ENCODE results near the gene TDRD12. TPM values are rescaled to one million over a fixed set of nuclear protein-coding genes. Genes with fewer than 3 reads are reported as not detected.

The TDRD12 gene
- total RNA-seq, 4 donors from 2014 or later = under 0.01 to 0.30 (median 0.21) TPM; not detected in 1

DNA sequence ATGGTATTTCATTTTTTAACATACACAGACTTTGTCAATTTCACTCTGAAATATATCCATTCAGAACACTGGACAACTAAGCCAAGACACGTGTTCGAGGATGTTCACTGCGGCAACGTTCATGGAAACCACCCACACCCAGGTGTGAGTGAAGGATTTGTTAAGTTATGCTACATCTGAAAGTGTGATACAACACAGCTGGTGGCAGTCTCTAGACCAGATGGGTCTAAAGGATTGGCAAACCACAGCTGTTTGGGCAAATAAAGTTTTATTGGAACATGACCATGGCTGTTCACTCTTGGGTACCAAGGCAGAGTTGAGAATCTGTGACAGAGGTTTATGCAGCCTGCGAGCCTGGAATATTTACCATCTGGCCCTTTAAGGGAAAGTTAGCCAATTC lies 138.0 kb downstream of the TDRD12 start:
- DNase-seq (ENCODE audit: low spot score in 2 of 2) = no peak
- WGBS, 2 donors = 90 to 93% methylated on average over 5 of the region's 5 CpGs
- Histone ChIP-seq H3K27me3 (no peaks in the 10 kb centered on the region), H3K27ac (no peak overlapping the region), H3K4me1 (no peaks in the 10 kb centered on the region), H3K36me3 (peaks cover 0 to 53% (median 0%) of the 10 kb centered on the region in 3 donors), H3K9me3 (no peaks in the 10 kb centered on the region), H3K4me3 (no peak overlapping the region)
- TF ChIP-seq EP300 (IDR thresholded peaks at IDR 0.05) (no peak), POLR2A (IDR thresholded peaks at IDR 0.05) (no peak)
- TF ChIP-seq, protein P1, sequence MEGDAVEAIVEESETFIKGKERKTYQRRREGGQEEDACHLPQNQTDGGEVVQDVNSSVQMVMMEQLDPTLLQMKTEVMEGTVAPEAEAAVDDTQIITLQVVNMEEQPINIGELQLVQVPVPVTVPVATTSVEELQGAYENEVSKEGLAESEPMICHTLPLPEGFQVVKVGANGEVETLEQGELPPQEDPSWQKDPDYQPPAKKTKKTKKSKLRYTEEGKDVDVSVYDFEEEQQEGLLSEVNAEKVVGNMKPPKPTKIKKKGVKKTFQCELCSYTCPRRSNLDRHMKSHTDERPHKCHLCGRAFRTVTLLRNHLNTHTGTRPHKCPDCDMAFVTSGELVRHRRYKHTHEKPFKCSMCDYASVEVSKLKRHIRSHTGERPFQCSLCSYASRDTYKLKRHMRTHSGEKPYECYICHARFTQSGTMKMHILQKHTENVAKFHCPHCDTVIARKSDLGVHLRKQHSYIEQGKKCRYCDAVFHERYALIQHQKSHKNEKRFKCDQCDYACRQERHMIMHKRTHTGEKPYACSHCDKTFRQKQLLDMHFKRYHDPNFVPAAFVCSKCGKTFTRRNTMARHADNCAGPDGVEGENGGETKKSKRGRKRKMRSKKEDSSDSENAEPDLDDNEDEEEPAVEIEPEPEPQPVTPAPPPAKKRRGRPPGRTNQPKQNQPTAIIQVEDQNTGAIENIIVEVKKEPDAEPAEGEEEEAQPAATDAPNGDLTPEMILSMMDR (IDR thresholded peaks at IDR 0.05) = no peak

DNA sequence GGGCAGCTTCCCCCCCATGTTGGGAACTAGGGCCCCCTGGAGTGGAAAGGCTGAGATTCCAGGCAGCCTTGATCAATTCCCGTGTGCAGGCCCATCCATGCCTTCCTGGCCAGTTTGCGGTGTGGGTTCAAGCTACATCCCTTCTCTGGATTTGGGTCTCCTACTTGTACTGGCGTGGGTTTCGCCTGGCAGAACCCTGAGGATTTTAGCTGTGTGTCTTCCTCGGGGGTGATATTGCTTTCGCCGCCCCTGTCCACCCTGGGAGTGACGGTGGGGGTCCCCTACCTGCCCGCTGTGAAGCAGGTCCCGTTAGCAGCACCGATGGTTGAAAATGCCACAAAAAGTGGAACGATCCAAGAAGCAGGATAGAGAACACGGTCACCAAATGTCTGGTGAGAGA lies 138.6 kb downstream of the TDRD12 start:
- Histone ChIP-seq H3K36me3 (peaks cover 0 to 59% (median 0%) of the 10 kb centered on the region in 3 donors), H3K4me3 (no peak overlapping the region), H3K27ac (no peak overlapping the region), H3K9me3 (no peaks in the 10 kb centered on the region), H3K27me3 (no peaks in the 10 kb centered on the region), H3K4me1 (no peaks in the 10 kb centered on the region)
- TF ChIP-seq EP300 (IDR thresholded peaks at IDR 0.05) (no peak), POLR2A (IDR thresholded peaks at IDR 0.05) (no peak)
- TF ChIP-seq, protein P1 (IDR thresholded peaks at IDR 0.05) = no peak
- DNase-seq (ENCODE audit: low spot score in 2 of 2) = no peak
- 87 to 89% methylated on average over 13 of the region's 13 CpGs for WGBS, 2 donors

DNA sequence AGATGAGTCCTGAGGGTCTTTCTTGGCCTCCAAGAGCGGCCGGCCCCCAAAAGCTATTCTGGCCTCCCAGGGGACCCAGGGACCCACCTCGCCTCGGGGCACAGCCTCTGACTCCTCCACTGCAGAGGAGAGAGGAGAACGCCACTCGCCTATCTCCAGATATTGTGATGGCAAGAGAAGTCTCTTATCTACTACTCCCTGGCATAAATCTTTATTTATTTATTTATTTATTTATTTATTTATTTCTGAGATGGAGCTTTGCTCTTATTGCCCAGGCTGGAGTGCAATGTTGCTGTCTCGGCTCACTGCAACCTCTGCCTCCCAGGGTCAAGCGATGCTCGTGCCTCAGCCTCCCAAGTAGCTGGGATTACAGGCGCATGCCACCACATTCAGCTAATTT lies 139.0 kb downstream of the TDRD12 start:
- peaks cover 0 to 63% (median 0%) of the 10 kb centered on the region in 3 donors for H3K36me3 ChIP-seq
- H3K9me3 ChIP-seq = no peaks in the 10 kb centered on the region
- 85 to 95% methylated on average over 10 of the region's 10 CpGs for WGBS, 2 donors
- no peaks in the 10 kb centered on the region for H3K4me1 ChIP-seq
- no peak overlapping the region for H3K27ac ChIP-seq
- no peak overlapping the region for H3K4me3 ChIP-seq
- no peak for TF ChIP-seq POLR2A (IDR thresholded peaks at IDR 0.05)
- TF ChIP-seq, protein P1 (IDR thresholded peaks at IDR 0.05) = no peak
- DNase-seq (ENCODE audit: low spot score in 2 of 2) = no peak
- no peaks in the 10 kb centered on the region for H3K27me3 ChIP-seq

DNA sequence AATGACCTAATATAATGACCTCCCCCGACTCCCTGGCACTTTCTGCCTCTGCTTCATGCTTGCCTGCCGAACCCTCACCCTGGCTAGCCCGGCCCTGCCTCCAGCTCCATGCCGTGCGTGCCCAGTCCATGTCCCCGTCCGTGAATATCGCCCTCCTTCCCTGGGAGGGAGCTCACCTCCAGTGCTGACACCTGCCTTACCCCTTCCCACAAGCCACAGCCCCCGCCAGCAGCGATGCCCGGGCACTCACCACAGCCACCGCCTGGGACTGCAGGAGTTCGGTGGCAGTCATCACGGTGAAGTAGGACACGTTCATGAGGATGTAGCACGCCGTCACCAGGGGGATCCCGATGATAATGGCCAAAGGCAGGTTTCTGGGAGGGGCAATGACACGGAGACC lies 140.0 kb downstream of the TDRD12 start:
- Histone ChIP-seq H3K36me3 (peaks cover 0 to 70% (median 0%) of the 10 kb centered on the region in 3 donors), H3K9me3 (no peaks in the 10 kb centered on the region), H3K4me1 (no peaks in the 10 kb centered on the region), H3K4me3 (no peak overlapping the region), H3K27me3 (no peaks in the 10 kb centered on the region), H3K27ac (no peak overlapping the region)
- no peak for DNase-seq (ENCODE audit: low spot score in 2 of 2)
- TF ChIP-seq, protein P1 (IDR thresholded peaks at IDR 0.05) = no peak
- TF ChIP-seq EP300 (IDR thresholded peaks at IDR 0.05) = no peak
- TF ChIP-seq POLR2A (IDR thresholded peaks at IDR 0.05) = no peak
- WGBS, 2 donors = 94 to 95% methylated on average over 19 of the region's 19 CpGs

DNA sequence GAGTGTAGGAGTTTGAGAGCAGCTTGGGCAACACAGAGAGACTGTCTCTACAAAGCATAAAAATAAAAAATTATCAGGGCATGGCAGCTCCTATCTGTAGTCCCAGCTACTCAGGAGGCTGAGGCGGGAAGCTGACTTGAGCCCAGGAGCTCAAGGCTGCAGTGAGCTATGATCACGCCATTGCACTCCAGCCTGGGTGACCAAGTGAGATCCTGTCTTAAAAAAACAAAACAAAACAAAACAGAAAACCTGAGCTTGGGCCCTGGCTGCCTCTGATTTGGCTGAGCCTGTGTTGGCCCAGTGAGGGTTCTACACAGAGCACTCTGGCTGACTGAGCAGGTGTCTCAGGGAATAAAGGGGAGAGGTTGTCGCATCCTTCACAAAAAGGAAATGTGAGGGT lies 142.0 kb downstream of the TDRD12 start:
- WGBS, 2 donors = 94 to 98% methylated on average over 3 of the region's 3 CpGs
- DNase-seq (ENCODE audit: low spot score in 2 of 2) = no peak
- H3K27ac ChIP-seq = no peak overlapping the region

More for the DNA sequence above, 142.0 kb downstream of the TDRD12 start:
- no peaks in the 10 kb centered on the region for H3K27me3 ChIP-seq
- no peaks in the 10 kb centered on the region for H3K4me1 ChIP-seq
- TF ChIP-seq, protein P1 (IDR thresholded peaks at IDR 0.05) = no peak
- TF ChIP-seq POLR2A (IDR thresholded peaks at IDR 0.05) (no peak), EP300 (IDR thresholded peaks at IDR 0.05) (no peak)
- peaks cover 0 to 53% (median 0%) of the 10 kb centered on the region in 3 donors for H3K36me3 ChIP-seq
- no peak overlapping the region for H3K4me3 ChIP-seq
- no peaks in the 10 kb centered on the region for H3K9me3 ChIP-seq

Measured in tibial nerve (tissue), 4 donors.